Cardiac muscle cell (in vitro differentiated cells and primary cell): Measurements from ENCODE around the gene CDK14. TPM values are rescaled to one million over a fixed set of nuclear protein-coding genes. Genes with fewer than 3 reads are reported as not detected.

ENCODE experiments used
- DNase-seq, 2 donors: peaks; one replicate each; pipeline versions ENCODE4 v3.0.0 to v3.0.0-alpha.2; 2010 to 2017; ENCODE audit warnings: low read depth in 1 of 2, low spot score in 1 of 2
- H3K27ac ChIP-seq: fragments of 200-600 bp; sonication (generic); 2 replicates; pipeline ENCODE4 v1.5.1; 2016
- H3K27me3 ChIP-seq: fragments of 200-600 bp; sonication (generic); 2 replicates; pipeline ENCODE4 v1.6.0; 2016; ENCODE audit warnings: control low read depth
- H3K36me3 ChIP-seq: fragments of 200-600 bp; sonication (generic); 2 replicates; pipeline ENCODE4 v1.5.1; 2016; ENCODE audit warnings: control low read depth
- H3K4me1 ChIP-seq: fragments of 200-600 bp; sonication (generic); 2 replicates; pipeline ENCODE4 v1.8.1; 2017; ENCODE audit warnings: low read depth, mild to moderate bottlenecking, mixed run types
- H3K4me3 ChIP-seq: fragments of 200-600 bp; sonication (generic); 2 replicates; pipeline ENCODE4 v1.5.1; 2016; ENCODE audit warnings: mild to moderate bottlenecking
- H3K9me3 ChIP-seq: fragments of 200-600 bp; sonication (generic); 2 replicates; pipeline ENCODE4 v1.5.1; 2017; ENCODE audit warnings: low read depth, mild to moderate bottlenecking, control low read depth
- CTCF ChIP-seq: IDR thresholded peaks from 2 replicates; pipeline ENCODE4 v1.5.1; 2012; ENCODE audit warnings: low read depth, mild to moderate bottlenecking, low read length
- polyA plus RNA-seq: library from polyadenylated mRNA; unstranded; fragments of >200 nt; fragmentation: Nextera tagmentation; extraction: Ambion mirVana; gene quantifications from 2 replicates; pipeline ENCODE4 v1.2.1, GENCODE V29; 2016
- total RNA-seq: library from RNA; depleted of rRNA; stranded (reverse); fragments of >200 nt; gene quantifications from 2 replicates; pipeline ENCODE4 v1.2.3, GENCODE V29; 2016

CDK14 gene
- total and polyA plus RNA-seq, 2 experiments from 2014 or later: 22.5 to 23.1 TPM

- Histone ChIP-seq H3K4me1 (peaks cover 3% of the 10 kb centered on the region), H3K36me3 (no peaks in the 10 kb centered on the region), H3K27ac (no peak overlapping the region), H3K4me3 (no peak overlapping the region), H3K27me3 (no peaks in the 10 kb centered on the region), H3K9me3 (peaks cover 4% of the 10 kb centered on the region)
- TF ChIP-seq CTCF: no peak
- no peak for DNase-seq
These were observed 237.3 kb downstream of the CDK14 start for GRCh38 chr7:90833443-90833842.

GRCh38 chr7:90834771-90835170 lies 238.7 kb downstream of the CDK14 start:
- Histone ChIP-seq H3K4me1 (peaks cover 3% of the 10 kb centered on the region), H3K36me3 (no peaks in the 10 kb centered on the region), H3K4me3 (no peak overlapping the region), H3K27me3 (no peaks in the 10 kb centered on the region), H3K9me3 (peaks cover 4% of the 10 kb centered on the region), H3K27ac (no peak overlapping the region)
- no peak for TF ChIP-seq CTCF
- DNase-seq: no peak

GRCh38 chr7:90835861-90836260 lies 239.7 kb downstream of the CDK14 start:
- Histone ChIP-seq H3K27ac (no peak overlapping the region), H3K4me3 (no peak overlapping the region), H3K4me1 (peaks cover 3% of the 10 kb centered on the region), H3K27me3 (no peaks in the 10 kb centered on the region), H3K36me3 (no peaks in the 10 kb centered on the region), H3K9me3 (peaks cover 4% of the 10 kb centered on the region)
- TF ChIP-seq CTCF: no peak
- DNase-seq: no peak

- Histone ChIP-seq H3K27ac (no peak overlapping the region), H3K27me3 (no peaks in the 10 kb centered on the region), H3K4me1 (peaks cover 3% of the 10 kb centered on the region), H3K4me3 (no peak overlapping the region), H3K9me3 (peaks cover 4% of the 10 kb centered on the region), H3K36me3 (no peaks in the 10 kb centered on the region)
- DNase-seq: no peak
- no peak for TF ChIP-seq CTCF
These were observed 240.8 kb downstream of the CDK14 start for GRCh38 chr7:90836937-90837336.

- H3K4me3 ChIP-seq: no peak overlapping the region
- H3K27ac ChIP-seq: no peak overlapping the region
- H3K36me3 ChIP-seq: no peaks in the 10 kb centered on the region
- no peak for TF ChIP-seq CTCF
- H3K9me3 ChIP-seq: peaks cover 4% of the 10 kb centered on the region
- H3K27me3 ChIP-seq: no peaks in the 10 kb centered on the region
- no peaks in the 10 kb centered on the region for H3K4me1 ChIP-seq
- DNase-seq: no peak
These were observed 242.7 kb downstream of the CDK14 start for GRCh38 chr7:90838799-90839198.

GRCh38 chr7:90839316-90839715 lies 243.2 kb downstream of the CDK14 start:
- H3K27me3 ChIP-seq: no peaks in the 10 kb centered on the region
- no peak overlapping the region for H3K4me3 ChIP-seq
- DNase-seq: no peak
- no peaks in the 10 kb centered on the region for H3K4me1 ChIP-seq
- peaks cover 4% of the 10 kb centered on the region for H3K9me3 ChIP-seq
- H3K27ac ChIP-seq: no peak overlapping the region
- no peak for TF ChIP-seq CTCF
- no peaks in the 10 kb centered on the region for H3K36me3 ChIP-seq
